ENCODE results near the gene GSDMA.

DNA sequence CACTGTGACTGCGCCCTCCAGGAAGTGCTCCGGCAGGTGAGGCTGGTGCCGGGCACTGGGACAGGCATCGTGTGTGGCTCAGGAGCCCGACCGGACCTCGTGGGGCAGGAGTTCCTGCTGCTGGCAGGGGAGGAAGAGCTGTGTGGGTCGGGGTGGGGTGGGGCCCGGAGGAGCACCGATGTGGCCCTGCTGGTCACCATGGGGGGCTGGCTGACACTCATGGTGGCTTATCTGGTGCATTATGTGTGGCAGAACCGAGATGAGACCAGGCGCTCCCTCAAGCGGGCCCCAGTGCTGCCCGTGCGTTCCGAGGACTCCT, 18.5 kb upstream of the GSDMA start:
- TF ChIP-seq GABPA (IDR thresholded peaks at IDR 0.05 in 1 of 2, conservative IDR thresholded peaks at IDR 0.05 in 1 of 2) (no peak), SP1 (IDR thresholded peaks at IDR 0.05) (no peak), JUND (IDR thresholded peaks at IDR 0.05) (no peak), TAF1 (conservative IDR thresholded peaks at IDR 0.05) (no peak), RAD21 (IDR thresholded peaks at IDR 0.05) (no peak), RXRA (IDR thresholded peaks at IDR 0.05) (no peak), FOXA2 (IDR thresholded peaks at IDR 0.05) (no peak)
- TF ChIP-seq, protein P1, sequence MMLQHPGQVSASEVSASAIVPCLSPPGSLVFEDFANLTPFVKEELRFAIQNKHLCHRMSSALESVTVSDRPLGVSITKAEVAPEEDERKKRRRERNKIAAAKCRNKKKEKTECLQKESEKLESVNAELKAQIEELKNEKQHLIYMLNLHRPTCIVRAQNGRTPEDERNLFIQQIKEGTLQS (IDR thresholded peaks at IDR 0.05): no peak
- TF ChIP-seq, protein P2, sequence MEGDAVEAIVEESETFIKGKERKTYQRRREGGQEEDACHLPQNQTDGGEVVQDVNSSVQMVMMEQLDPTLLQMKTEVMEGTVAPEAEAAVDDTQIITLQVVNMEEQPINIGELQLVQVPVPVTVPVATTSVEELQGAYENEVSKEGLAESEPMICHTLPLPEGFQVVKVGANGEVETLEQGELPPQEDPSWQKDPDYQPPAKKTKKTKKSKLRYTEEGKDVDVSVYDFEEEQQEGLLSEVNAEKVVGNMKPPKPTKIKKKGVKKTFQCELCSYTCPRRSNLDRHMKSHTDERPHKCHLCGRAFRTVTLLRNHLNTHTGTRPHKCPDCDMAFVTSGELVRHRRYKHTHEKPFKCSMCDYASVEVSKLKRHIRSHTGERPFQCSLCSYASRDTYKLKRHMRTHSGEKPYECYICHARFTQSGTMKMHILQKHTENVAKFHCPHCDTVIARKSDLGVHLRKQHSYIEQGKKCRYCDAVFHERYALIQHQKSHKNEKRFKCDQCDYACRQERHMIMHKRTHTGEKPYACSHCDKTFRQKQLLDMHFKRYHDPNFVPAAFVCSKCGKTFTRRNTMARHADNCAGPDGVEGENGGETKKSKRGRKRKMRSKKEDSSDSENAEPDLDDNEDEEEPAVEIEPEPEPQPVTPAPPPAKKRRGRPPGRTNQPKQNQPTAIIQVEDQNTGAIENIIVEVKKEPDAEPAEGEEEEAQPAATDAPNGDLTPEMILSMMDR (IDR thresholded peaks at IDR 0.05; ENCODE audit: low read depth, low read length, missing input control): no peak
- TF ChIP-seq, protein P3, sequence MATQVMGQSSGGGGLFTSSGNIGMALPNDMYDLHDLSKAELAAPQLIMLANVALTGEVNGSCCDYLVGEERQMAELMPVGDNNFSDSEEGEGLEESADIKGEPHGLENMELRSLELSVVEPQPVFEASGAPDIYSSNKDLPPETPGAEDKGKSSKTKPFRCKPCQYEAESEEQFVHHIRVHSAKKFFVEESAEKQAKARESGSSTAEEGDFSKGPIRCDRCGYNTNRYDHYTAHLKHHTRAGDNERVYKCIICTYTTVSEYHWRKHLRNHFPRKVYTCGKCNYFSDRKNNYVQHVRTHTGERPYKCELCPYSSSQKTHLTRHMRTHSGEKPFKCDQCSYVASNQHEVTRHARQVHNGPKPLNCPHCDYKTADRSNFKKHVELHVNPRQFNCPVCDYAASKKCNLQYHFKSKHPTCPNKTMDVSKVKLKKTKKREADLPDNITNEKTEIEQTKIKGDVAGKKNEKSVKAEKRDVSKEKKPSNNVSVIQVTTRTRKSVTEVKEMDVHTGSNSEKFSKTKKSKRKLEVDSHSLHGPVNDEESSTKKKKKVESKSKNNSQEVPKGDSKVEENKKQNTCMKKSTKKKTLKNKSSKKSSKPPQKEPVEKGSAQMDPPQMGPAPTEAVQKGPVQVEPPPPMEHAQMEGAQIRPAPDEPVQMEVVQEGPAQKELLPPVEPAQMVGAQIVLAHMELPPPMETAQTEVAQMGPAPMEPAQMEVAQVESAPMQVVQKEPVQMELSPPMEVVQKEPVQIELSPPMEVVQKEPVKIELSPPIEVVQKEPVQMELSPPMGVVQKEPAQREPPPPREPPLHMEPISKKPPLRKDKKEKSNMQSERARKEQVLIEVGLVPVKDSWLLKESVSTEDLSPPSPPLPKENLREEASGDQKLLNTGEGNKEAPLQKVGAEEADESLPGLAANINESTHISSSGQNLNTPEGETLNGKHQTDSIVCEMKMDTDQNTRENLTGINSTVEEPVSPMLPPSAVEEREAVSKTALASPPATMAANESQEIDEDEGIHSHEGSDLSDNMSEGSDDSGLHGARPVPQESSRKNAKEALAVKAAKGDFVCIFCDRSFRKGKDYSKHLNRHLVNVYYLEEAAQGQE (IDR thresholded peaks at IDR 0.05): no peak
- TF ChIP-seq, protein P4, sequence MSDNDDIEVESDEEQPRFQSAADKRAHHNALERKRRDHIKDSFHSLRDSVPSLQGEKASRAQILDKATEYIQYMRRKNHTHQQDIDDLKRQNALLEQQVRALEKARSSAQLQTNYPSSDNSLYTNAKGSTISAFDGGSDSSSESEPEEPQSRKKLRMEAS (IDR thresholded peaks at IDR 0.05): no peak
